Measurements from ENCODE around the gene SLC16A3.

- TF ChIP-seq, protein P1, sequence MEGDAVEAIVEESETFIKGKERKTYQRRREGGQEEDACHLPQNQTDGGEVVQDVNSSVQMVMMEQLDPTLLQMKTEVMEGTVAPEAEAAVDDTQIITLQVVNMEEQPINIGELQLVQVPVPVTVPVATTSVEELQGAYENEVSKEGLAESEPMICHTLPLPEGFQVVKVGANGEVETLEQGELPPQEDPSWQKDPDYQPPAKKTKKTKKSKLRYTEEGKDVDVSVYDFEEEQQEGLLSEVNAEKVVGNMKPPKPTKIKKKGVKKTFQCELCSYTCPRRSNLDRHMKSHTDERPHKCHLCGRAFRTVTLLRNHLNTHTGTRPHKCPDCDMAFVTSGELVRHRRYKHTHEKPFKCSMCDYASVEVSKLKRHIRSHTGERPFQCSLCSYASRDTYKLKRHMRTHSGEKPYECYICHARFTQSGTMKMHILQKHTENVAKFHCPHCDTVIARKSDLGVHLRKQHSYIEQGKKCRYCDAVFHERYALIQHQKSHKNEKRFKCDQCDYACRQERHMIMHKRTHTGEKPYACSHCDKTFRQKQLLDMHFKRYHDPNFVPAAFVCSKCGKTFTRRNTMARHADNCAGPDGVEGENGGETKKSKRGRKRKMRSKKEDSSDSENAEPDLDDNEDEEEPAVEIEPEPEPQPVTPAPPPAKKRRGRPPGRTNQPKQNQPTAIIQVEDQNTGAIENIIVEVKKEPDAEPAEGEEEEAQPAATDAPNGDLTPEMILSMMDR (IDR thresholded peaks at IDR 0.05), result no peak
- no peak for TF ChIP-seq POLR2A (IDR thresholded peaks at IDR 0.05)
Measured at GRCh38 chr17:82234211-82235055, 5.6 kb downstream of the SLC16A3 start.

All from body of pancreas (tissue), 4 donors.